Measurements from ENCODE around the gene HSCB.
A peak's percentile ranks its signal among the peaks of the same experiment; 100 is the strongest.
"Not testable (repeated sequence)": the region's sequence is repeated elsewhere in the genome, so short reads cannot be mapped to it uniquely, and the experiment has no call there.

Gene HSCB

GRCh38 chr22:28741200-28741784, 547 bp upstream of the HSCB start:
- DNase-seq (ENCODE audit: low read depth), result no peak

GRCh38 chr22:28742562-28742962, 723 bp downstream of the HSCB start:
- DNase-seq (ENCODE audit: low read depth), result no peak

GRCh38 chr22:28743852-28744251, 2.0 kb downstream of the HSCB start:
- DNase-seq (ENCODE audit: low read depth), result no peak

- peak; percentile 92 for DNase-seq (ENCODE audit: low read depth)
These were observed 8.6 kb downstream of the HSCB start for GRCh38 chr22:28750471-28750881.

GRCh38 chr22:28754512-28754911, 12.7 kb downstream of the HSCB start:
- DNase-seq (ENCODE audit: low read depth), result not testable (repeated sequence)

- no peak for DNase-seq (ENCODE audit: low read depth)
These were observed 18.2 kb downstream of the HSCB start for GRCh38 chr22:28759861-28760560.

- DNase-seq (ENCODE audit: low read depth), result no peak
These were observed 19.6 kb downstream of the HSCB start for GRCh38 chr22:28761449-28761755.

- not testable (repeated sequence) for DNase-seq (ENCODE audit: low read depth)
These were observed 20.2 kb downstream of the HSCB start for GRCh38 chr22:28762000-28762399.

- no peak for DNase-seq (ENCODE audit: low read depth)
These were observed 24.8 kb downstream of the HSCB start for GRCh38 chr22:28766628-28767027.

GRCh38 chr22:28768701-28769393, 27.0 kb downstream of the HSCB start:
- DNase-seq (ENCODE audit: low read depth), result no peak

- peak; percentile 39 for DNase-seq (ENCODE audit: low read depth)
These were observed 27.7 kb downstream of the HSCB start for GRCh38 chr22:28769394-28770085.

- DNase-seq (ENCODE audit: low read depth), result no peak
These were observed 29.5 kb downstream of the HSCB start for GRCh38 chr22:28771195-28771791.

GRCh38 chr22:28772633-28773460, 31.0 kb downstream of the HSCB start, which contains the start of gene CCDC117:
Gene CCDC117, plus strand, starts transcription at chr22:28772695. Its CDS starts 155 bp downstream, at chr22:28772850.
- DNase-seq (ENCODE audit: low read depth), result peak; percentile 97

GRCh38 chr22:28773461-28773867, 31.6 kb downstream of the HSCB start:
- peak; percentile 76 for DNase-seq (ENCODE audit: low read depth)

- no peak for DNase-seq (ENCODE audit: low read depth)
These were observed 32.5 kb downstream of the HSCB start for GRCh38 chr22:28774378-28774777.

- DNase-seq (ENCODE audit: low read depth), result no peak
These were observed 38.0 kb downstream of the HSCB start for GRCh38 chr22:28779833-28780232.

- DNase-seq (ENCODE audit: low read depth), result no peak
These were observed 38.5 kb downstream of the HSCB start for GRCh38 chr22:28780296-28780695.

- no peak for DNase-seq (ENCODE audit: low read depth)
These were observed 42.2 kb downstream of the HSCB start for GRCh38 chr22:28783786-28784671.

- no peak for DNase-seq (ENCODE audit: low read depth)
These were observed 46.8 kb downstream of the HSCB start for GRCh38 chr22:28788601-28789000.

- DNase-seq (ENCODE audit: low read depth), result no peak
These were observed 49.3 kb downstream of the HSCB start for GRCh38 chr22:28791124-28791523.
